ENCODE measurements around the gene DCTN1. TPM values are rescaled to one million over a fixed set of nuclear protein-coding genes. Genes with fewer than 3 reads are reported as not detected.

Gene DCTN1
- 180 and 332 TPM in 2 replicates for total RNA-seq (ENCODE audit: low replicate concordance)

GRCh38 chr2:74379851-74380789 lies at the start of gene DCTN1:
Gene DCTN1 (minus strand): TSS chr2:74380311. CDS start chr2:74380037, 274 bp downstream.

GRCh38 chr2:74421221-74421870 lies 41.2 kb upstream of the DCTN1 start, which contains the start of the genes C2orf81 and WDR54:
Gene C2orf81 (minus strand): TSS chr2:74421619. CDS start chr2:74421560, 59 bp downstream.
Gene WDR54 (plus strand): TSS chr2:74421730. CDS start chr2:74422154, 424 bp downstream.

DNA sequence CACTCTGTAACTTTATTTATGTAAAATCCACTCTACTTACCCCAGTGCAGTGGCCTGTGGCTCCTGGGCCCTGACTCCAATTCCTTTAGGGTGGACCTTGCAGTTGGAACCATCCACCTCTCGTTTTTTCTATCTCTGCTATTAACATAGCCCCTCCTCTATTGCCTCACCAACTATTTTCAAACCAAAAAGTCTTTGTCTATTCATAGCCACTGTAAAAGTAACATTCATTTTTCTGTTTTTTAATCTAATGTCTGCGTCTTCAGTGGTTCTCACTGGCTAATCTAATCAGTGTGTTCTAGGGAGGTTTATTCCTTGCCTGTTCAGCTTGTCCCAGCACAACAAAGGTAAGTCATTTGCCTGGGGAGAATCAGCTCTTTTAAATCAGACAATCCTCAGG lies 36.8 kb downstream of the DCTN1 start, which contains the start of gene SLC4A5:
TSS of gene SLC4A5 (minus strand) at position 101 of the 400 bp plus-strand sequence. CDS start 28,393 bp downstream, outside the sequence.

Other genes with a start within 250 kb of the DCTN1 start
- gene BOLA3, start 232.4 kb downstream of the DCTN1 start, total RNA-seq (ENCODE audit: low replicate concordance): 7.5 and 24.2 TPM in 2 replicates
- gene MOB1A, start 201.4 kb downstream of the DCTN1 start, total RNA-seq (ENCODE audit: low replicate concordance): 35.5 and 53.9 TPM in 2 replicates
- gene MTHFD2, start 181.7 kb downstream of the DCTN1 start, total RNA-seq (ENCODE audit: low replicate concordance): 67.0 and 313 TPM in 2 replicates
- 0.08 TPM in 1 of 2 replicates, not detected in the other for gene SLC4A5, start 36.9 kb downstream of the DCTN1 start, total RNA-seq (ENCODE audit: low replicate concordance)
- gene C2orf81, start 41.3 kb upstream of the DCTN1 start, total RNA-seq (ENCODE audit: low replicate concordance): 0.59 and 0.98 TPM in 2 replicates
- 31.8 and 40.5 TPM in 2 replicates for gene WDR54, start 41.4 kb upstream of the DCTN1 start, total RNA-seq (ENCODE audit: low replicate concordance)
- gene RTKN, start 61.6 kb upstream of the DCTN1 start, total RNA-seq (ENCODE audit: low replicate concordance): 11.0 and 16.5 TPM in 2 replicates
- gene INO80B, start 74.8 kb upstream of the DCTN1 start, total RNA-seq (ENCODE audit: low replicate concordance): 9.2 and 41.0 TPM in 2 replicates
- gene WBP1, start 78.1 kb upstream of the DCTN1 start, total RNA-seq (ENCODE audit: low replicate concordance): 68.7 and 75.7 TPM in 2 replicates
- 42.6 and 54.5 TPM in 2 replicates for gene MOGS, start 85.1 kb upstream of the DCTN1 start, total RNA-seq (ENCODE audit: low replicate concordance)
- gene MRPL53, start 92.4 kb upstream of the DCTN1 start, total RNA-seq (ENCODE audit: low replicate concordance): 54.0 and 95.4 TPM in 2 replicates
- 14.8 and 20.5 TPM in 2 replicates for gene CCDC142, start 102.7 kb upstream of the DCTN1 start, total RNA-seq (ENCODE audit: low replicate concordance)
- 7.8 and 8.2 TPM in 2 replicates for gene TTC31, start 102.8 kb upstream of the DCTN1 start, total RNA-seq (ENCODE audit: low replicate concordance)
- gene LBX2, start 119.3 kb upstream of the DCTN1 start, total RNA-seq (ENCODE audit: low replicate concordance): 0.30 and 0.94 TPM in 2 replicates
- gene PCGF1, start 127.4 kb upstream of the DCTN1 start, total RNA-seq (ENCODE audit: low replicate concordance): 21.1 and 36.6 TPM in 2 replicates
- gene TLX2, start 134.1 kb upstream of the DCTN1 start, total RNA-seq (ENCODE audit: low replicate concordance): not detected in 2 replicates
- gene DQX1, start 145.9 kb upstream of the DCTN1 start, total RNA-seq (ENCODE audit: low replicate concordance): not detected in 2 replicates
- gene AUP1, start 149.4 kb upstream of the DCTN1 start, total RNA-seq (ENCODE audit: low replicate concordance): 78.0 and 99.1 TPM in 2 replicates
- gene HTRA2, start 149.6 kb upstream of the DCTN1 start, total RNA-seq (ENCODE audit: low replicate concordance): 41.3 and 60.8 TPM in 2 replicates
- 25.5 and 62.8 TPM in 2 replicates for gene LOXL3, start 173.6 kb upstream of the DCTN1 start, total RNA-seq (ENCODE audit: low replicate concordance)
- gene DOK1, start 174.4 kb upstream of the DCTN1 start, total RNA-seq (ENCODE audit: low replicate concordance): 21.3 and 32.8 TPM in 2 replicates